H1 (cell line): Measurements from ENCODE around the gene CTIF. TPM values are rescaled to one million over a fixed set of nuclear protein-coding genes. Genes with fewer than 3 reads are reported as not detected.

ENCODE experiments used
- CHD2 ChIP-seq: IDR thresholded peaks from 2 replicates; pipeline ENCODE4 v1.6.1; 2012; ENCODE audit warnings: low read length, improper control_type of control experiment
- CHD7 ChIP-seq: fragments of 300-600 bp; sonication (generic); IDR thresholded peaks from 2 replicates; pipeline ENCODE4 v1.7.1; 2012; ENCODE audit warnings: low read length, moderate library complexity, mild to moderate bottlenecking, inconsistent platforms; ENCODE audit not compliant: insufficient replicate concordance
- CTCF ChIP-seq, 3 experiments: IDR thresholded peaks; 1 replicate in 2 of 3; 2 replicates in 1 of 3; pipeline versions ENCODE4 v1.5.1 to v1.6.1; 2011; ENCODE audit warnings: low read length in 3 of 3, mild to moderate bottlenecking in 3 of 3, inconsistent platforms in 2 of 3, low read depth in 1 of 3, moderate library complexity in 1 of 3; ENCODE audit not compliant: insufficient read depth in 1 of 3; ENCODE audit errors: control extremely low read depth in 1 of 3
- EGR1 ChIP-seq: IDR thresholded peaks from 2 replicates; pipeline ENCODE4 v1.6.1; 2011; ENCODE audit warnings: low read depth, low read length, borderline replicate concordance
- KDM5A ChIP-seq: fragments of 200-600 bp; IDR thresholded peaks from 2 replicates; pipeline ENCODE4 v1.7.1; 2012; ENCODE audit warnings: mild to moderate bottlenecking, low read length, inconsistent platforms, mixed read lengths
- MAX ChIP-seq: IDR thresholded peaks from 2 replicates; pipeline ENCODE4 v1.6.1; 2012; ENCODE audit warnings: inconsistent platforms
- POU5F1 ChIP-seq: IDR thresholded peaks from 2 replicates; pipeline ENCODE4 v1.6.1; 2011; ENCODE audit warnings: low read depth, mild to moderate bottlenecking, low read length, moderate library complexity
- RBBP5 ChIP-seq: IDR thresholded peaks from 2 replicates; pipeline ENCODE4 v1.7.1; 2012; ENCODE audit warnings: low read depth, mild to moderate bottlenecking, inconsistent platforms, low read length, moderate library complexity, borderline replicate concordance
- SP1 ChIP-seq: IDR thresholded peaks from 2 replicates; pipeline ENCODE4 v1.6.1; 2011; ENCODE audit warnings: low read depth, low read length
- TCF12 ChIP-seq: IDR thresholded peaks from 2 replicates; pipeline ENCODE4 v1.6.1; 2011; ENCODE audit warnings: low read depth, mild to moderate bottlenecking, low read length
- polyA plus RNA-seq, 7 experiments: library from polyadenylated mRNA; depleted of rRNA in 3 of 7; stranded (reverse) in 5 of 7; unstranded in 2 of 7; fragments of >200 nt in 5 of 7; fragments of 200-250 nt in 2 of 7; gene quantifications; 1 replicate in 5 of 7; 2 replicates in 1 of 7; 4 replicates in 1 of 7; pipeline versions ENCODE4 v1.2.1 to v1.2.3, GENCODE V29; 2011 to 2013; ENCODE audit warnings: missing spikeins in 2 of 7, mixed read lengths in 2 of 7
- total RNA-seq: library from RNA; stranded (reverse); fragmentation: NEBNext Ultra II Directional; extraction: Animal tissue kit (Norgen Biotek cat#: 25700); gene quantifications from 2 replicates; pipeline ENCODE4 v1.2.1, GENCODE V29; 2021

Gene CTIF
- total and polyA plus RNA-seq, 2 of the 8 experiments (the other 6 are each of a cell fraction or from before 2014, with no cell fraction given), result 9.0 to 17.8 TPM

- TF ChIP-seq CHD7, result no peak
- no peak for TF ChIP-seq KDM5A
- no peak for TF ChIP-seq CTCF (IDR thresholded peaks at IDR 0.05; ENCODE audit: control extremely low read depth in 1 of 3, insufficient read depth in 1 of 3, low read depth in 1 of 3, low read length in 3 of 3)
- no peak for TF ChIP-seq TCF12
- TF ChIP-seq EGR1, result no peak
- no peak for TF ChIP-seq SP1
- TF ChIP-seq MAX, result no peak
- no peak for TF ChIP-seq POU5F1
- no peak for TF ChIP-seq CHD2
- TF ChIP-seq RBBP5, result no peak
Measured at GRCh38 chr18:48741866-48742265, 203.0 kb downstream of the CTIF start (continued).
